Duodenal mucosa (tissue), 2 donors: ENCODE data around the gene LIN7C.

Source experiments
- H3K27ac ChIP-seq: one replicate; pipeline ENCODE4 v1.7.0; 2013; ENCODE audit warnings: low read depth, low read length
- H3K27me3 ChIP-seq, 2 donors: one replicate each; pipeline ENCODE4 v1.7.0; 2013; ENCODE audit warnings: low read length in 2 of 2, control low read depth in 1 of 2; ENCODE audit not compliant: insufficient read depth in 2 of 2, control insufficient read depth in 1 of 2
- H3K36me3 ChIP-seq, 2 donors: one replicate each; pipeline ENCODE4 v1.7.0; 2013; ENCODE audit warnings: low read length in 2 of 2, control low read depth in 1 of 2; ENCODE audit not compliant: insufficient read depth in 2 of 2, control insufficient read depth in 1 of 2
- H3K4me1 ChIP-seq, 2 donors: one replicate each; pipeline ENCODE4 v1.7.0; 2013; ENCODE audit warnings: low read length in 2 of 2, control low read depth in 1 of 2; ENCODE audit not compliant: insufficient read depth in 2 of 2, control insufficient read depth in 1 of 2
- H3K4me3 ChIP-seq, 2 donors: one replicate each; pipeline ENCODE4 v1.7.0; 2013; ENCODE audit warnings: low read length in 2 of 2, low read depth in 1 of 2
- H3K9ac ChIP-seq, 2 donors: one replicate each; pipeline ENCODE4 v1.7.0; 2013; ENCODE audit warnings: low read length in 2 of 2, low read depth in 1 of 2
- H3K9me3 ChIP-seq, 2 donors: one replicate each; pipeline ENCODE4 v1.7.0; 2013; ENCODE audit warnings: low read length in 2 of 2, control low read depth in 1 of 2; ENCODE audit not compliant: control insufficient read depth in 1 of 2

Gene LIN7C

DNA sequence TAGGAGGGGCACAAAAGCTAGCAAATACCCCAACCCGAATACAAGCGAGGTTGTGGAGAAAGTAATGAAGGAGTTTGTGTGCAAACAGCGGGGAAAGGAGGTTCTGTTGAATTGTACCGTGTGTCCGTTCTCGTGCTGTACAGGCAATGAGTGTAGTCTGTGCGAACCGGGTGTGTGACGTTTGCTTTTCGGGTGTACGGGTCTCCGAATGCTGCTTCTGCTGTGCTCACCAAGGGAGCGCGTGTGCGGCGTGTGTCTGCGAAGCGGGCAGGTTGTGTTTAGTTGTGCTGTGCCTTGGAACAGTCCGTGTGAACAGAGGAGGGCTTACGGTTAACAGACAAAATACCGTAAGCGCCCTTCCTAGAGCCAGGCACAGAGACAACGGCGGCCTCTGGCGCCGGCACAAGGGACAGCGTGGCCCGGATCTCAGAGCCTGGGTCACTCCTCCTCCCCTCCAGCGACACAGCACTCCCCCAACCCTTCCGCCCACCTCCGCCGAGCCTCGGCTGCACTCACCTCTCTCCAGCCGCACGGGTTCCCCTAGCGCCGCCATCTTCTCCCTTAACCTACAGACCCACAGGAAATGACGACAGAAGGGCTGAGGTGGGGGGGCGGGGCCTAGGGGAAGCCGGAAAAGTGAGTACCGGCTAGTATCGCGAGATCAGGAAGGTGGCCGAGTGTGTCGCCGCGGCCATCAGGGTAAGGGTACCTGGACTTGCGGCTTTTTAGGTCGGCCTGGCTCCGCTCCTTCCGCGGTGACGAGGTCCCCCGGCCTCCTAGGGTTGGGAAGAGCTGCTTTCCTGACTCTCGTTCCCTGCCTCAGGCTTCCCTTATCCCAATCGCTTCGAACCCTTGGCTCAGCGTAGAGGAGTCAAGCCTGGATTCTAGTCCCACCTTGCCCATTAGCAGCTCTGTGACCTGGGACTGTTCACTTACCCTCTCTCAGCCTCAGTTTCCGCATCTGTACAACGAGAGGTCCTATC, at the start of gene LIN7C:
Gene LIN7C, minus strand, starts transcription at position 570 of the 983 bp plus-strand sequence. Its CDS starts 17 bp downstream, at position 553.
- H3K4me3 ChIP-seq: peak within 1 kb of the TSS; percentile 81 to 99
- H3K27me3 ChIP-seq: no peaks in the 10 kb centered on the region
- H3K36me3 ChIP-seq: peaks cover 3 to 5% of the 10 kb centered on the region in 2 donors
- H3K27ac ChIP-seq: peak within 1 kb of the TSS; percentile 83
- peak within 1 kb of the TSS; percentile 95 to 100 for H3K9ac ChIP-seq
- no peaks in the 10 kb centered on the region for H3K9me3 ChIP-seq
- peaks cover 11 to 28% of the 10 kb centered on the region in 2 donors for H3K4me1 ChIP-seq

DNA sequence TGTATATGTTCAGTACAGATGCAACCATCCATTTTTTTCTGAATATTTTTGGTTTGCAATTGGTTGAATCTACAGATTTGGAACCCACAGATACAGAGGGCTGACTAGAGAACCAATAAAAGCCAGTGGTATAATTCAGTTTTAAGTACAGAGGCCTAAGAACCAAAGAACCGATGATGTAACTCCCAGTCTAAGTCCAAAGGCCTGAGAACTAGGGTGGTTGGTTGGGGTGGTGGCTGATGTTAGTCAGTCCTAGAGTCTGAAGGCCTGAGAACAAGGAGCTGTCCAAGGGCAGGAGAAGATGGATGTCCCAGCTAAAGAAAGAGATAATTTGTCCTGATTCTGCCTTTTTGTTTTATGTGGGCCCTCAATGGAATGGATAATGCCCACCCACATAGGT, 48.7 kb upstream of the LIN7C start:
- no peak overlapping the region for H3K9ac ChIP-seq
- no peak overlapping the region for H3K27ac ChIP-seq
- no peaks in the 10 kb centered on the region for H3K36me3 ChIP-seq
- H3K4me1 ChIP-seq: no peaks in the 10 kb centered on the region
- no peaks in the 10 kb centered on the region for H3K9me3 ChIP-seq
- H3K27me3 ChIP-seq: no peaks in the 10 kb centered on the region
- H3K4me3 ChIP-seq: no peak overlapping the region

- no peaks in the 10 kb centered on the region for H3K4me1 ChIP-seq
- H3K9ac ChIP-seq: no peak overlapping the region
- no peak overlapping the region for H3K4me3 ChIP-seq
- H3K27me3 ChIP-seq: no peaks in the 10 kb centered on the region
- H3K27ac ChIP-seq: no peak overlapping the region
- no peaks in the 10 kb centered on the region for H3K36me3 ChIP-seq
- no peaks in the 10 kb centered on the region for H3K9me3 ChIP-seq
These were observed 46.6 kb upstream of the LIN7C start for GRCh38 chr11:27553186-27553585.

- Histone ChIP-seq H3K36me3 (no peaks in the 10 kb centered on the region), H3K27ac (no peak overlapping the region), H3K9me3 (no peaks in the 10 kb centered on the region), H3K4me1 (no peaks in the 10 kb centered on the region), H3K9ac (no peak overlapping the region), H3K27me3 (no peaks in the 10 kb centered on the region), H3K4me3 (no peak overlapping the region)
These were observed 45.8 kb upstream of the LIN7C start for GRCh38 chr11:27552341-27552740.

DNA sequence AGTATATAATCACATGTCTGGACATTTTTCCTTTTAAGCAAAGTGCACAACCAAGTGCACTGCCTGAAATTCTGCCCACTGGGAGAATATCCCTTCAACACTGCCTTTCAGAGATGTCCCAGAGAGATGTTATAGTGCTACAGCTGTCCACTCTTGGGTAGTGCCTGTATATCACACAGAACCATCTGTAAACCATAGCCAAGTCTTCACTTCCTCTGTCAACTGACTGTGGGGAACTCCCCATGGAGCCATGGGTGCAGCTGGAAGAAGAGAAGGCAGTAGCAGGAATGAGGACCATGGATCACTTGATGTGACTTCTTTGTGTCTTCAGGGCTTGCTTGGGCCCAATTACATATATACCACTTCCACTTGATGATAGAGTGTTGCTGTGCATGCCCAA, 44.6 kb upstream of the LIN7C start:
- Histone ChIP-seq H3K27ac (no peak overlapping the region), H3K9ac (no peak overlapping the region), H3K4me3 (no peak overlapping the region), H3K27me3 (no peaks in the 10 kb centered on the region), H3K4me1 (no peaks in the 10 kb centered on the region), H3K9me3 (no peaks in the 10 kb centered on the region), H3K36me3 (no peaks in the 10 kb centered on the region)

GRCh38 chr11:27545946-27546345, 39.4 kb upstream of the LIN7C start:
- no peak overlapping the region for H3K4me3 ChIP-seq

GRCh38 chr11:27545035-27545434, 38.5 kb upstream of the LIN7C start:
- Histone ChIP-seq H3K36me3 (no peaks in the 10 kb centered on the region), H3K4me1 (no peaks in the 10 kb centered on the region), H3K9ac (no peak overlapping the region), H3K27ac (no peak overlapping the region), H3K9me3 (no peaks in the 10 kb centered on the region), H3K4me3 (no peak overlapping the region), H3K27me3 (no peaks in the 10 kb centered on the region)

More at GRCh38 chr11:27545946-27546345, 39.4 kb upstream of the LIN7C start:
- Histone ChIP-seq H3K27ac (no peak overlapping the region), H3K27me3 (no peaks in the 10 kb centered on the region), H3K9me3 (no peaks in the 10 kb centered on the region), H3K9ac (no peak overlapping the region), H3K4me1 (no peaks in the 10 kb centered on the region), H3K36me3 (no peaks in the 10 kb centered on the region)

- Histone ChIP-seq H3K27ac (no peak overlapping the region), H3K4me1 (no peaks in the 10 kb centered on the region), H3K9ac (no peak overlapping the region), H3K27me3 (no peaks in the 10 kb centered on the region), H3K36me3 (no peaks in the 10 kb centered on the region), H3K4me3 (no peak overlapping the region), H3K9me3 (no peaks in the 10 kb centered on the region)
These were observed 35.2 kb upstream of the LIN7C start for GRCh38 chr11:27541790-27542189.

DNA sequence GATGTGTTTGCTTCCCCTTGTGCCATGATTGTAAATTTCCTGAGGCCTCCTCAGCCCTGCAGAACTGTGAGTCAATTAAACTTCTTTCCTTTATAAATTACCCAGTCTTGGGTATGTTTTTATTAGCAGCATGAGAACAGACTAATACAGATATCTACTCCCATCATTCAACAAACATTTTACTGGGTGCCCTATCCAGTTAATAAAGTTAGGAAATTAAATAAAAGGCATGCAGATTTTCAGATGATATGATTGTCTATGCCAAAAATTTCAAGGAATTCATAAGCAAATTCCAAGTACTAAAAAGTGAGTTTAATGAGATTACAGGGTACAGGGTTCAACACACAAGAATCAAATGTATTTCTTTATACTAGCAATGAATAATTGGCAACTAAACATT, 33.5 kb upstream of the LIN7C start:
- Histone ChIP-seq H3K4me3 (no peak overlapping the region), H3K27ac (no peak overlapping the region), H3K9ac (no peak overlapping the region), H3K36me3 (no peaks in the 10 kb centered on the region), H3K27me3 (no peaks in the 10 kb centered on the region), H3K4me1 (no peaks in the 10 kb centered on the region), H3K9me3 (no peaks in the 10 kb centered on the region)

DNA sequence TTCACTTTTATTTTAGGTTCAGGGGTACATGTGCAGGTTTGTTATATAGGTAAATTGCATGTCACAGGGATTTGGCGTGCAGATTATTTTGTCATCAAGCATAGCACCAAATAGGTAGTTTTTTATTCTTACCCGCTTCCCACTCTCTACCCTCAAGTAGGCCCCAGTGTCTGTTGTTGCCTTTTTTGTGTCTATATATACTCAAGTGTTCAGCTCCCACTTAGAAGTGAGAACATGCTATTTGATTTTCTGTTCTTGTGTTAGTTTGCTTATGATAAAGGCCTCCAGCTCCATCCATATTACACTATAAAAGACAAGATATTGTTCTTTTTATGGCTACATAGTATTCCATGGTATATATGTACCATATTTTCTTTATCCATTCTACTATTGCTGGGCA, 28.5 kb upstream of the LIN7C start:
- Histone ChIP-seq H3K9ac (no peak overlapping the region), H3K4me3 (no peak overlapping the region), H3K36me3 (no peaks in the 10 kb centered on the region), H3K27me3 (no peaks in the 10 kb centered on the region), H3K4me1 (no peaks in the 10 kb centered on the region), H3K9me3 (no peaks in the 10 kb centered on the region), H3K27ac (no peak overlapping the region)
